Osteoblast (primary cell): ENCODE data around the gene S100A1. TPM values are rescaled to one million over a fixed set of nuclear protein-coding genes. Genes with fewer than 3 reads are reported as not detected.

Experiments
- DNase-seq: peaks from one replicate; pipeline ENCODE4 v3.0.0; 2011; ENCODE audit warnings: low spot score, mixed read lengths; ENCODE audit not compliant: insufficient read length; ENCODE audit errors: missing footprints
- H2AFZ ChIP-seq: 2 replicates; pipeline ENCODE4 v1.6.0; 2011; ENCODE audit warnings: mild to moderate bottlenecking, low read length
- H3K27ac ChIP-seq: 2 replicates; pipeline ENCODE4 v1.5.1; 2011; ENCODE audit warnings: mild to moderate bottlenecking, low read depth, low read length, moderate library complexity
- H3K27me3 ChIP-seq: 2 replicates; pipeline ENCODE4 v1.6.0; 2012; ENCODE audit warnings: mild to moderate bottlenecking, control low read depth, inconsistent platforms, low read length, moderate library complexity; ENCODE audit not compliant: insufficient read depth
- H3K36me3 ChIP-seq: 2 replicates; pipeline ENCODE4 v1.5.1; 2011; ENCODE audit warnings: mild to moderate bottlenecking, low read length, control low read depth, moderate library complexity; ENCODE audit not compliant: insufficient read depth
- H3K4me1 ChIP-seq: 2 replicates; pipeline ENCODE4 v1.5.1; 2011; ENCODE audit warnings: mild to moderate bottlenecking, low read length, control low read depth, moderate library complexity; ENCODE audit not compliant: insufficient read depth
- H3K4me2 ChIP-seq: 2 replicates; pipeline ENCODE4 v1.6.0; 2011; ENCODE audit warnings: mild to moderate bottlenecking, low read length; ENCODE audit not compliant: insufficient read depth
- H3K4me3 ChIP-seq: fragments of 200-600 bp; sonication (generic); 3 replicates; pipeline ENCODE4 v1.5.1; 2012; ENCODE audit warnings: mild to moderate bottlenecking, low read length, inconsistent platforms; ENCODE audit not compliant: insufficient read depth
- H3K79me2 ChIP-seq: 2 replicates; pipeline ENCODE4 v1.6.0; 2012; ENCODE audit warnings: mild to moderate bottlenecking, low read length, control low read depth, inconsistent platforms; ENCODE audit not compliant: insufficient read depth
- H3K9me3 ChIP-seq: 2 replicates; pipeline ENCODE4 v1.5.1; 2011; ENCODE audit warnings: low read depth, low read length, control low read depth
- H4K20me1 ChIP-seq: 2 replicates; pipeline ENCODE4 v1.6.0; 2012; ENCODE audit warnings: mild to moderate bottlenecking, low read length, control low read depth; ENCODE audit not compliant: insufficient read depth
- total RNA-seq: library from RNA; depleted of rRNA; stranded (reverse); fragments of >200 nt; gene quantifications from 2 replicates; pipeline ENCODE4 v1.2.3, GENCODE V29; 2012
- TF ChIP-seq, protein P1 (sequence below): IDR thresholded peaks from 2 replicates; pipeline ENCODE4 v1.5.1; 2011; ENCODE audit warnings: mild to moderate bottlenecking, low read depth, low read length, moderate library complexity; ENCODE audit errors: extremely low read depth

S100A1 gene
- total RNA-seq, 1 donor: not detected

DNA sequence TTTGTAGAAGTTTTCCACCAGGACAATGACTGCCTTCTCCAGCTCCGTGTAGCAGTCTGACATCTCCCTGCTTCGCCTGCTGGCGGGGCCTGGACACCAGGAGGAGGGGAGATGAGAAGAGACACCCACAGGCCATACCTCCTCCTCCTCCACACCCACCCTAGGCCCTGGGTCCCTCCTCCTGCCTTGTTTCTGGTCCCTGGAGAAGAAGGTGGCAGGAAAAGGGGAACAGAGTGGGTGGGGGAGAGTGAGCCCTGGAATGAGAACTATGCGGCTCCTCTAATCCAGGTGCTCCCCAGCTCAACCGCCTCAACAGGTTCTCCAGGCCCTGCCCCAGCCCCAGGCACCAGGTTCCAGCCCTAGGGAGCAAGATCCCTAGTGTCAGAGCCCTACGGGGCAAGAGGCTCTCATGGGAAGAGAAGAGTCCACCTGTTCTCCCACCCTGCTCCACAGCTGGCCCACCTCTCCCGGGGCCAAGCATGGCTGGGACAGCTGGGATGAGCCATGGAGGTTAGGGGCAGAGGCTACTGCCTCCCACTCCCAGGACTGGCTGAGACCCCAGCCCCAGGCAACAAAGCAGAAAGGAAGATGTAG is 20.0 kb upstream of the S100A1 start:
- H3K4me2 ChIP-seq: peak overlapping the region; percentile 91
- peak; percentile 27 for DNase-seq
- no peaks in the 10 kb centered on the region for H3K9me3 ChIP-seq
- H3K4me1 ChIP-seq: peaks cover 37% of the 10 kb centered on the region
- H3K36me3 ChIP-seq: peaks cover 33% of the 10 kb centered on the region
- no peak overlapping the region for H2AFZ ChIP-seq
- H3K79me2 ChIP-seq: peaks cover 69% of the 10 kb centered on the region
- peak overlapping the region; percentile 34 for H3K4me3 ChIP-seq
- H3K27me3 ChIP-seq: no peaks in the 10 kb centered on the region
- TF ChIP-seq, protein P1, sequence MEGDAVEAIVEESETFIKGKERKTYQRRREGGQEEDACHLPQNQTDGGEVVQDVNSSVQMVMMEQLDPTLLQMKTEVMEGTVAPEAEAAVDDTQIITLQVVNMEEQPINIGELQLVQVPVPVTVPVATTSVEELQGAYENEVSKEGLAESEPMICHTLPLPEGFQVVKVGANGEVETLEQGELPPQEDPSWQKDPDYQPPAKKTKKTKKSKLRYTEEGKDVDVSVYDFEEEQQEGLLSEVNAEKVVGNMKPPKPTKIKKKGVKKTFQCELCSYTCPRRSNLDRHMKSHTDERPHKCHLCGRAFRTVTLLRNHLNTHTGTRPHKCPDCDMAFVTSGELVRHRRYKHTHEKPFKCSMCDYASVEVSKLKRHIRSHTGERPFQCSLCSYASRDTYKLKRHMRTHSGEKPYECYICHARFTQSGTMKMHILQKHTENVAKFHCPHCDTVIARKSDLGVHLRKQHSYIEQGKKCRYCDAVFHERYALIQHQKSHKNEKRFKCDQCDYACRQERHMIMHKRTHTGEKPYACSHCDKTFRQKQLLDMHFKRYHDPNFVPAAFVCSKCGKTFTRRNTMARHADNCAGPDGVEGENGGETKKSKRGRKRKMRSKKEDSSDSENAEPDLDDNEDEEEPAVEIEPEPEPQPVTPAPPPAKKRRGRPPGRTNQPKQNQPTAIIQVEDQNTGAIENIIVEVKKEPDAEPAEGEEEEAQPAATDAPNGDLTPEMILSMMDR: no peak
- peak overlapping the region; percentile 58 for H3K27ac ChIP-seq
- peaks cover 24% of the 10 kb centered on the region for H4K20me1 ChIP-seq

DNA sequence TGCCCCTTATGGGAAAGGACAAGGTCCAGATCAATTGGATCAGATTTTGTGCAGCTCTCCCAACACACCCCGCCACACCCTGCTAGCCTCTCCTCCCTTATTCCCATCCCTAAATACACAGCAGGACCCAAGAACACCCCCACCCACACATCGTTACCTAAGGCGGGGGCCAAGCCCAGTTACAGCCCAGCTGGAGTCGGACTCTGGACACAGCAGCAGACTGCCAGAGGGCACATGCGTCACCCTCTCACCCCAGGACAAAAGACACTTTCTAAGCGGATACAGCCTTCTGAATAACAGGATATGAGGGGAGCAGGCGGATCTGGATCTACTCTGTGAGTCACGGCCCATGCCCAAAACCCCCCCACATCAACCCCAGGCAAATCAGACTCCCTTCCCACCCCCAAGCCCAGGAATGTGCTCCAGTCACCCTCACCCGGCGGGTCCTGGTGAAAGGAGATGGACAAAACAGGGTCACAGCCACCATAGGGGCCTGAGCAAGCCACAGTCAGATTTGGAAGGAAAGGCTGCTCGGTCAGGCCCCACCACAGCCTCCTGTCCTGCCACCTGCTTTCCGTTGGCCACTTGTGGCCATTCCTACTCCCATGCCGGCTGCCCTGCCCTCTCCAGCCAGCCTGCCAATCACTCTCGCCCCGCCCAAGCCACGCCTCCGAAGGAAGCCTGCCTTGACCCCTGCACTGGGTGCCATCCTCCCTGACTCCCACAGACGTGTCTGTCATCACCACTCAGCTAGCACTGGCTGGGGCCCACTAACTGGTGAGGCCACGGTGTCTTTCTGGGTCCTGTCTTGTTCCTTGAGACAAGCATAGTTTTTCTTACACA is 19.3 kb upstream of the S100A1 start:
- Histone ChIP-seq H3K4me3 (peak overlapping the region; percentile 34), H3K27ac (peak overlapping the region; percentile 58), H3K79me2 (peaks cover 73% of the 10 kb centered on the region), H3K9me3 (no peaks in the 10 kb centered on the region), H3K4me2 (peak overlapping the region; percentile 91), H4K20me1 (peaks cover 24% of the 10 kb centered on the region), H3K27me3 (no peaks in the 10 kb centered on the region), H3K36me3 (peaks cover 33% of the 10 kb centered on the region), H2AFZ (peak overlapping the region; percentile 15), H3K4me1 (peaks cover 40% of the 10 kb centered on the region)
- TF ChIP-seq, protein P1: no peak
- peak; percentile 95 for DNase-seq

DNA sequence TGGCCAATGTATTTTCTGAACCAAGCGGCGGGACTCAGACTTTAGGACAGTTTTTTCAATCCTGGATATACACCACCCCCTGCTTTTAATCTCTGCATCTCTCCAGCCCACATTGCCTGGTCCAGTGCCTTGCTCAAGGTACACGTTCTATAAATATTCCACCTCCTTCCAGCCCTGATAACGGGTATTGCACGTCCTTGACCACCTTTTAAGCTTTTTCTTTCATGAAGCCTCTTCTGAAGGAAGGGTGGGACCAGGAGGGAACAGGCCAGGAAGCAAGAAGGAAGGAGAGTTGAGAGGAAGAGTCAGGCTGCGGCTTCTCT is 18.7 kb upstream of the S100A1 start:
- Histone ChIP-seq H3K4me2 (peak overlapping the region; percentile 91), H4K20me1 (peaks cover 24% of the 10 kb centered on the region), H3K27ac (peak overlapping the region; percentile 58), H3K9me3 (no peaks in the 10 kb centered on the region), H3K4me1 (peaks cover 45% of the 10 kb centered on the region), H3K36me3 (peaks cover 31% of the 10 kb centered on the region), H3K27me3 (no peaks in the 10 kb centered on the region), H3K79me2 (peaks cover 73% of the 10 kb centered on the region), H2AFZ (no peak overlapping the region), H3K4me3 (no peak overlapping the region)
- TF ChIP-seq, protein P1: no peak
- DNase-seq: no peak

DNA sequence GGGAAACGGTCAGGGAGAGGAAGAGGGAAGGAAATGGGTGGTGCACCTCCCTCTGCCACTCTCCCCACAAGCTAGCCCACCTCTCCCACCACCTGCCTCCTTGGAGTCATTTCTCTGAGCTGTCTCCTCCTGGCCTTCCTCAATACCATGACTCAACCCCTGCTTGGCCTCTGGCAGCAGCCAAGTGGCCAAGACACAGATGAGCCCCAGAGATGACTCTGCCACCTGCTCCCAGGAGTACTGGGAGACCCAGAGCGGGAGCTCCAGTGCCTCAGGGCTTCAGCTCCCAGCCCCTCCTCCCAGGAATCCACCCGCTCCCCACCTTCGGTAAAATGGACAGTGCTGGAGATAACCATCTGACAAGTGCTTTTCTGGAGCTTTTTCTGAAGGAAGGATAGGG is 17.9 kb upstream of the S100A1 start:
- peak overlapping the region; percentile 91 for H3K4me2 ChIP-seq
- no peaks in the 10 kb centered on the region for H3K27me3 ChIP-seq
- peak overlapping the region; percentile 88 for H3K4me3 ChIP-seq
- H3K4me1 ChIP-seq: peaks cover 46% of the 10 kb centered on the region
- no peaks in the 10 kb centered on the region for H3K9me3 ChIP-seq
- peaks cover 71% of the 10 kb centered on the region for H3K79me2 ChIP-seq
- peaks cover 24% of the 10 kb centered on the region for H4K20me1 ChIP-seq
- TF ChIP-seq, protein P1: no peak
- peak overlapping the region; percentile 58 for H3K27ac ChIP-seq
- no peak overlapping the region for H2AFZ ChIP-seq
- DNase-seq: peak; percentile 75
- H3K36me3 ChIP-seq: peaks cover 23% of the 10 kb centered on the region
